Hematopoietic multipotent progenitor cell treated with erythropoietin and hydrocortisone succinate and interleukin-3 and kit ligand, for 15 days (in vitro differentiated cells): Measurements from ENCODE around the gene NCKAP5.

Source experiments
- DNase-seq: peaks from one replicate; pipeline ENCODE4 v3.0.0-alpha.2; 2015; ENCODE audit warnings: low spot score

The NCKAP5 gene

DNA sequence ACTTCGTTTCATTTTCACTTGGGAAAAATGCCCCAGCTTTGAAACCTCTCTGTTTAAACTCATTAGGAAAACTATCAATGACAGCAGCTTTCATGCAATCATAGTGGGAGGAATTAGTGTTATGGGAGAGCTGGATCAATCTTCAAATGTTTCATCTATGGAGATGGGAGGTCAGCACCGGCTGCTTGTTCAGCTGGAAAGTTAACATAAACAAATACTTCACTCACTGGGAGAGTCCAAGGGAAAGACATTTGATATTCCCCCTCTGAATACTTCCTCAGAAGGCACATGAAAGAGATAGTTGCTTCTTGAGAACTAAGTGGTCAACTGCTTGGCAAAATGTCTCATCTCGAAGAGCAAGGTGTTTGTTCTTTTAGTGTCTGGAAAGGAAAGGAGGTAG, 905.5 kb downstream of the NCKAP5 start:
- no peak for DNase-seq

DNA sequence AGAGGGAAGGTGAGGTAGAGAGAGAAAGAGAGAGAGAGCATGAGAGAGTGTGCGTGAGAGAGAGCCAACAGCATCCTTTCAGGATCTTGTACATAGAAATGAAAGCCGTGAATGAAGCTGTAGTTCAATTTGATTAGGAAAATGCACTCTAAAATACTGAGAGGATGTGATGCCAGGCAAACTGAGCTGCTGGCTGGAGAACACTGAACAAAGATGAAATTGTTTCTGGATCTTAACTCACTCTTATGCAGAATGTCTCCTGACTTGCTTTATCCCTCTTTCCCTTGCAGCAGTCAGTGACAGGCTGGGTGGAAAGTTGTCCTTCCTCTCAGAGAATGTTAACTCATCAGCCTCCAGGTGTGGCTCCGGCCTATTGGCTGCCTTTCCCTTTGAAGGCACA, 908.9 kb downstream of the NCKAP5 start:
- no peak for DNase-seq

DNA sequence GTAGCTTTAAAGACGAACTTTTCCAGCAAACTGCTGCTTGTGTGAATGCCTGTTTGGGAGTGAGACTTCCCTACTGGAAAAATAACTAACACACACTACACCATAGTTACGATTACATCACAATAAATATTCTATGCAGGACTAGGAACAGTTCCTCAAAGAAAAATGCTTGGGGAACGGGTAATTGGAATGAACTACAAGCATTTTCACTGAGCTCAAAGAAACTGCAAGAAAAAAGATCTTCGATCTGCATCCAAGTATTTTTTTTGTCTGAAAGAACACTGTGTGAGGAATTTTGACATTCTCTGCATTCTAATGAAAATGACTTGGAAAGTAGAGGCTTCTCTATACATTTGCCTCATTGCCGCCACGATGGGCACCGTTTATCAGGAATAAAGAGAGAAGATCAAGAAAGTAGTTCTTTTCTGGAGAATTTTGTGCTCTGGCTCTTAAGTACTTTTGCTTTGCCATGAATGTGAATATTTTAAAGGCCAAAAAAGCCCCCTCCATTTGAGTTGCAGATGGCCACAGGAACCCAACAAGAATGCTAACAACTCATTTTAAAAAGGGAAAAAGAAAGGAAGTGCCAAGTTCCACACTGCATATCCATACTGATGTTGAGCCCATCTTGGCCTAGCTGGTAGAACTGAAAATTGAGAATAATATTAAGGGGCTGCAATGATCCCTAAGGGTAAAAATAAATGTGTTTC, 911.8 kb downstream of the NCKAP5 start:
- no peak for DNase-seq

DNA sequence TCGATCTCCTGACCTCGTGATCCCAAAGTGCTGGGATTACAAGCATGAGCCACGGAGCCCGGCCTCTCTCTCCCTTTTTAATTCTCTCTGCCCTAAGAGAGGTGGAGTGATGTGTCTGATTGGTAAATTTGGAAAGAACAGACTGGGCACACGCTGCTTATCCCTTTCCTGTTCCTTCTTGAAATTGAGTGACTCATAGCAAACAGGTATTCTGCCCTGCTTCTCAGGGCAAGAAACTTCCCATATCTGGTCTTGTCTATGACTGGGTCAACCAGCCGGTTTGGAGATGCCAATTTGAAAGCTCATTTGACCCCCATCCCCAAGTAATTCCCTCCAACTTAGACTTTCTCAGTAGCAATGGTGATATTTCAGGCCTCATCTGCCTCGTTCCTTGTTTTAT, 913.3 kb downstream of the NCKAP5 start:
- DNase-seq = no peak

DNA sequence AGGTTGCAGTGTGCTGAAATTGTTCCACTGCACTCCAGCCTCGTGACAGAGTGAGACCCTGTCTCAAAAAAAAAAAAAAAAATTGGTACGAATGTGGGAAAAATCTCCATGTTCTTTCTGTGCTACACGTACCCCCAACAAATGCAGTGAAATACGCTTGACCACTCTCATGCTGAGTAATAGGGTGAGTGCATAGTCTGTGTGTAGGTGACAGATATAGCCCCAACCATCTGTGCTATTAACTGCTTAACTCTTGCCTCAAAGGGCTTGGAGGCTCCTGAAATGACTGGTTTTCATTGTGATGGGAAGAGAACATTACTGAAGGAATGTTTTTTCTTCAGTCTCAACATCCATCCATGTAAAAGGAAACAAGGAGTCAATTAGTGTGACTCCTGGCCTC, 913.9 kb downstream of the NCKAP5 start:
- no peak for DNase-seq

DNA sequence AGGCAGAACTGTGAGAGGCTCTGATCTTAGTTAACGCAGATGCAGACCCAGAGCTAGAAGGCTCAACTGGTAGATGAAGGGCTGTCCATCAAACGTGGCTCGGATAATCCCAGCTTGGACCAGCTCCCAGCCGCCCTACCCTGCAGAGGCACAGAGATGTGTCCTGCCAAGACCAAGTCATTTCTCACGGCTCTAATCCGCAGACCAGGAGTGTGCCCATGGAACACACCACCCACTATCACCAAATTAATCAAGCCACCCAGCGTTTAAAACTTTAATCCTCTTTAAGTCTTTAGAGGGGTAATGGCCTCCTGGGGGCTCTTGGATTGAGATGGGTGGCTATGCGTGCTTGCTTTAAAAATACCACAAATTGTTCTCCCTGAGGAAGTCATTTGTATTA, 915.8 kb downstream of the NCKAP5 start:
- DNase-seq = no peak

DNA sequence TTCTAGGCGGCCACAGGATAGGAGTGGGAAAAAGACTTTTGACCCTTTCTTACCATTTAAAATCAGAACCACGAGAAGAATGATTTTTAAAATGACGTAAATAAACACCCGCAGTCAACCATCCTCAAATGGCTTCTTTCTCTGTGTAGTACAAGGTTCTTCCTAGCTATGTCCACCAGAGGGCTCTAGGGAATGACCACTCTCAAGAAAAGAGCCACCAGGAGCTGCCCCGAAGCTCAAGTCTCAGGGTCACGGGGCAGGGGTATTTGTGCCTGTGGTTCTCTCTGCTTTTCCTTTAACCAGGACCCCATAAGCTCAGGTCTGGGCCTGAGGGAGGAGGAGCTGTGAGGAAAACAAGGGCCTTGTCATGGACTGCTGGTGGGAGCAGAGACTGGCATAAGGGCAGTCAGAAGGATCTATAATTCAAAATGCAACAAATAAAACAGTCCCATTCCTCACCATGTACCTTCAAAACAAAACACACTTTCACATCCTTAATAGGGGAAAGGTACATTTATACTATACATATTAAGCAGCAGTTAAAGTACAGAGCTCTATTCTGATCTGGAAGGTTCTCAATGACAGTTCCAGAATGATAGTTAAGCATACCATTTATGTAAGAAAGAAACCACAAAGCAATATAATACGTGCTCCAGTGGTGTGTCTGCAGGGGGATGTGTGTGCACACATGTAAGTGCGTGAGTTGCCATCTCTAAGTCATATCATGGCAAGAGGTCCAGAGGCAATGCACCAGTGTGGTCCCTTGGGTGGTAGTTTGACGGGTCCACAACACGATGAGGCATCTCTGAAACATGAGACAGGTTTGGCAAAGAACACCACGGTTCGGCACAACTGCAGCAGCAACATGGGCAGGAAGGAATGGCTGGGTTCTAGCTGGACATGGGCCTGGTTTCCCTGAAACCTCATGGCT, 916.9 kb downstream of the NCKAP5 start:
- no peak for DNase-seq

DNA sequence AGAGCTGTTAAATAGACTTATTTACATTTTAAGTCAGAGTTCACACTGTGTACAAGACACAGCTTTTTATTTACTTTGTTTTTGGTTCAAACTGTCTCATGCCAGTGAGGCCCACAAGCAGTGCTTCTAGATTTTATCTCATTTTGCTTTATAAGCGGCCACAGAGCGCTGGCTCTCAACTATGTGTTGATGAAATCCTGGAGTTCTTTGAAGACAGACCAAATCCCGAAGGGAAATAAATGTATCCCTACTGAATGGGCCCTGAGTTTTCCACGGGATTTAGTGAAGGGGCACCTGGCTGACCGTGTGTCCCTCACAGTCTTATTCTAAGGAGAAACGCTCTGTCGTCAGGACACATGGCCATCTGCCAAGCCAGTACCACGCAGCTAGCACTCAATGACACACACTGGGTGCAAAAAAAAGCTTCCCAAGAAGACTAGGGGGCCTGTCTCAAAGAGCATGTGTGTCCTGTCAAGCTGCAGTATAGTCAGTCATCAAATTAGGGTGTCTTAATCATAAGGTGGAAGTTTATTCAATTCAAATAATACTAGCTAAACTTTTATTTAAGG, 921.6 kb downstream of the NCKAP5 start:
- no peak for DNase-seq

DNA sequence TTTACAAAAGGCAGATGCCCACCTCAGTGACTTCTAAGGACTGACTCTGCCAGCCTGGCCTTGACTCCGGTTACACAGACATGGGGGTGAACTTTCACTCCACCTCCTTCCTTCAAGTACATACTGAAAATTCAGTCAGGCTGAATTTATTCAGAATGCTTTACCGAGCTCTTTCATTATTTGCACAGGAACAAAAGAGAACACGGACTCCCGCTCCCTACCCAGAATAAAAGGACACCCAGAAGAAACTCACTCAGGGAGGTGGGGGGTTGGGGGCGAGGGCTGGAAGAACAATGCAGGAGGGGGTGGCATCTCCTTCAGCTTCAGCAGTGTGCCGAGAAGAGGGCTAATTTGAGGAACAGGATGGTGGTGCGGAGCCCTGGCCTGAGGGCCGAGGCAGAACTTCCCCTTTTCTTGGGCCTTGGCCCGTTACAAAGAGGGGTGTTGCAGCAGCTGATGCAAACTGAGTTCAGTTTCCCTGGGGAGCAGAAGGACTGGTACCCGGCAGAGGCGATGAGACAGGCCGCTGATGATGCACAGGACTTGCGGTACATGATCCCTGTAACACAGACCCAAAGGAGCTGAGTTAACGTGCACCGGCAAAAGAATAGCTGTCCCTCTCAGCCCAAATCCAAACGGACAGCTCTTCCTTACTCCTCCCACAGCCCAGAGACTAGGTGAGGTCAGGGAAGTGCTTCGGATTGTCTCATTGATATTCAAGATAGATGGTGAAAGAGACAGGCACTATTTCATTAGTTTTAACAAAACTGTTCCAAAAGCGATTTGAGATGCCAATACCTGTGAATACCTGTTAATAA, 922.3 kb downstream of the NCKAP5 start:
- DNase-seq = no peak

DNA sequence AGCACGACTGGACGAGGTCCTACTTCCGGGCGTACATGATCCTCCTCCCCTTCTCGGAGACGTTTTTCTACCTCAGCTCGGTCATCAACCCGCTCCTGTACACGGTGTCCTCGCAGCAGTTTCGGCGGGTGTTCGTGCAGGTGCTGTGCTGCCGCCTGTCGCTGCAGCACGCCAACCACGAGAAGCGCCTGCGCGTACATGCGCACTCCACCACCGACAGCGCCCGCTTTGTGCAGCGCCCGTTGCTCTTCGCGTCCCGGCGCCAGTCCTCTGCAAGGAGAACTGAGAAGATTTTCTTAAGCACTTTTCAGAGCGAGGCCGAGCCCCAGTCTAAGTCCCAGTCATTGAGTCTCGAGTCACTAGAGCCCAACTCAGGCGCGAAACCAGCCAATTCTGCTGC, 923.1 kb downstream of the NCKAP5 start:
- DNase-seq = no peak

DNA sequence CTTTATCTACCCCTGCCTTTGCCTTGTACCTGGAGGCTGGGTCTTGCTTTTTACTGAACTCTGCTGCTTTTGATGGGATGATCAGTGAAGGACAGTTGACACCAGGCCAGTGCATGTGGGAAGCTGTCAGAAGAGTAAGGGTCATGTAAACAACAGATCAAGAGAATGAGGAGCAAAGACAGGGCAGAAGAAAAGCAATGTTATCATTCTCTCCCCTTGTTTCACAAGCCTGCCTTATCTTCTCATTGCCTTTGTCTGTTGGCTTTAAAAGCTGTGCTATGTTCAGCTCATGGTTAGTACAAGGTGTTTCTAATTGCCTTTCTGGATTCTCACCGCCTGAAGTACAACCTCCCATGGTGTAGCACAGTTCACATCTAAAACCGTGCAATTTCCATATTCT, 925.8 kb downstream of the NCKAP5 start:
- DNase-seq = no peak

DNA sequence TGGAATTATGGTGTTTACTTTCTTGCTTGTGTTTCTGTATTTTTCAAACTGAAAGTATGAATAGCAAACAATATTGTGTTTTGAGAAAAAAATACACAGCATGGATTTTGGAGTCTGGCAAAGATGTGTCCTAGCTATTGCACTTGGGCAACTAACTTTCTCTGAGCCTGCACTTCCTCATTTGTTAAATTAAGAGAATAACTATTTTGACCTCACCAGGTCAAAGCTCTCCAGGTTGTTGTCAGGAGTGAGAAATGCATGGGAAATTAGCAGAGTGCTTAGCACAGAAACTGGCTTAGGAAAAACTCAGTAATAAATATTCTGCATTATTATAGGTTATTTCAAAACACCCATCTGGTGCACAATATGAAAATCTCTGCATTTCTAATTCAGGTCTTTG, 926.4 kb downstream of the NCKAP5 start:
- no peak for DNase-seq

DNA sequence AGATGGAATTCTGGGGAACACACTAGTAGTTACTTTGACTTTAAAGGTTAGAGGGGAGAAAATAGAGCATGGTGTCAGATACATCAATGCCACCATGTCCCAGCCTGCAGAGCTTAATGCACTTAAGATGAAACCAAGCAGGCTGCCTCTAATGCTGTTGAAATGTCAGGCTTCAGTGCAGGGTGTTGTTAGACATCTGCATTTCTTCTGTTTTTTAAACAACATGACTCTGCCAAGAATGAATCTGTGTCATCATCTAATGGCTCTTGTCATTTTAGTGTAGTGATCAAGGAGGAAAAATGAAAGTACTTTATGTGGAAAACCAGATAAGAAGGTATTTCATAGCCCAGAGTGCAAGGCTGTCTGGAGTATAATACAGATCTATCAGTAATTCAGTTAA, 928.1 kb downstream of the NCKAP5 start:
- no peak for DNase-seq

DNA sequence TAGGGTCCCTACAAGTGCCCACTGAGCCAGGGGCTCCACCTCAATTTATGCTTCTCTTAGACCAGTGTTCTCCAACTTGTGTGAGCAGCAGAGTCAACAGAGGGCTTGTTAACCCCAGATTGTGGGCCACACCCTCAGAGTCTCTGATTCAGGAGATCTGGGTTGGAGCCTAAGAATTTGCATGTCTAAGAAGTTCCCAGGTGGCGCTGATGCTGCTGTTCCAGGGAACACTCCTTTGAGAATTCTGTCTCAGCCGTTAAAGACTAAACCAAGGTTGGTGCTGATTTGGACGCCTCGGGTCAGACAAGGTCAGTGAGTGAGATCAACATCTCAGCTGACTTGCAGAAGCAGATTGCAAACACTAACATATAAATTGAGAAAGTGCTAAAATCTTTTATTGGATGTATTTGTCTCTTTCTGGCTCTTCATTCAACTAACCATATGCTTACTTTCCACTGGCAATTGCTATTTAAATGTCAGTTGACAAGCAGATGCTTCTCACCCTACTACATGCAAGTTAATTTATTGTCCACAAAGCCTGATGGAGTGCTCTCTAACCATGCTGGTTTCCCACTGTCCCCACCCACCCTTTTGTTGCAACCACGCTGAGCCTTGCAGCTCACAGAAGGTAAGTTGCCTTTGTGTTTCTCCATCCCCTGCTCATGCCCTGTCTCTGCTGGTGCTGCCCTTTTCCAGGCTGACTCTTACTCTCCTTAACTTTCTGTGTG, 929.8 kb downstream of the NCKAP5 start:
- DNase-seq = no peak

DNA sequence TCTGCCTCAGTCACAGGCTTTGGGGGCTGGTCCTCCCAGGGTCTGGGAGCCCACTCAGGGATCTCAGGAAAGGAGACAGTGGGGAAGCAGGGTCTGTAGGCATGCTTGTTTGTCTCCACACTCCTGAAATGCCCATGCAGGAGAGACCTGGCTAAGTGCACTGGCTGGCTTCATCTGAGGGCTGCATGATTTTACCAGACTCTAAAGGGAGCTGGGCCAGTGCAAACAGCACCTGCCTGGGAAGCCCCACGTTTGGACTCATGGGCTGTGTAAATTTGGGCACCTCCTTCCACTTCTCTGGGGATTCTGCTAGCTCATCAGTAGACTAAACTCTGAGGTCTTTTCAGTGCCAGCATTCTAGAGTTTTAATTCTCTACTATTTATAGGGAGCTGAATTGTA, 931.9 kb downstream of the NCKAP5 start:
- no peak for DNase-seq

DNA sequence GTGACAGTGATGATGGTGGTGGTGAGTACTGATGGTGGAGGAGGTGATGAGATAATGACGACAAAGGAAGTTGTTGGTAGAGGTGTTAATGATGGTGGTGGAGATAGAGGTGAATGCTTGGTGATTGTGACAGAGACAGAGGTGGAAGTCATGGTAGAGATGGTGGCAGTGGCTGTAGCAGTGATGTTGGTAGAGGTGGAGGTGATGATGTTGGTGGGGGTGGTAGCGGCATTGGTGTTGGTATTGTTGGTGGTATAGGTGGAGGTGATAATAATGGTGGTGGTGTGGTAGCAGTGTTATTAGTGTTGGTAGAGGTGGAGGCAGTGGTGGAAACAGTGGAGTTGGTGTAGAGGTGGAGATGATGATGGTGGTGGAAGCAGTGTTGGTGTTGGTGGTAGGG, 934.6 kb downstream of the NCKAP5 start:
- no peak for DNase-seq

DNA sequence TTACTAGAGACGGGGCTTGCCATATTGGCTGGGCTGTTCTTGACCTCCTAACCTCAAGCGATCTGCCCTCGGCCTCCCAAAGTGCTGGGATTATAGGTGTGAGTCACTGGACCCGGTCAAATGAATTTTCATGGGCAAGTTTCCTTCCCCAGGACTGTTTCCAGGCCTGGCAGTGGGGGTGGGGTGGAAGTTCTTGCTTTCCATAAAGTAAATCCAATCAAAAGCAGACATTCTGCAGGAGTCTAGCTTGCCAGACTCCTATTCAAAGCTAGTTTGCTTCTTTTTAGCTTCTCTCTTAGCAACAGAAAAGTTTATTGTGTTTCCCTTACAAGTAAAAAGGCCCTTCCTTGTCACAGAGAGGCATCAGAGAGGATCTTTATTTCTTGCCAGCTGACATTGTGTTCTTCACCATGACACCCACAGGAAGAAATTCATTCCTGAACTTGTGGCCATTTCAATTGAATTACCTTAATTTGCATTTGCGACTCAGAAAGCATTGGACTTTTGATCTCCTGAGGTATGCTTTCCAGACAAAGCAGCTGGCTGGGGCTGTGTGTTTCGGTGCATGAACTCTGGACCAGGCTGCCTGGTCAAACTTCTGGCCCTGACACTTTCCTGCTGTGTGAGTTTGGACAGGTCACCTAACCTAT, 936.1 kb downstream of the NCKAP5 start:
- no peak for DNase-seq

DNA sequence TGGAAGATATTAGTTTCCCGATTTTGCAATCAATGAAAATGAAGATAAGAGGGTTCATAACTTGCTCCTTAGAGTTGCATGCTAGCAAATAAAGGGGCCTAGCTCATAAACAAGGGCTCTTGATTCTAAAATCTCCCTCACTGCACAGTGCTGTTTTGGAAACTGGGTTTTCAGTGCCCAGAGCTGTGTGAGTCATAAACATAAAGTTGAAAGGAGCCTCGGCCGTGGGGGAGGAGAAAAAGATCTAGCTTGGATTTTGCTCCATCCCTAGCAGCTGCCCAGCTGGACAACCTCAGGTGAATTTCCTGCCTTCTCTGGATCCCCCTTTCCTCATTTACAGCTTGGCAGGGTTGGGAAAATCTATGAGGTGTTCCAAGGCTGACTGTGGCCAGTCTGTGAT, 940.7 kb downstream of the NCKAP5 start:
- DNase-seq = no peak

DNA sequence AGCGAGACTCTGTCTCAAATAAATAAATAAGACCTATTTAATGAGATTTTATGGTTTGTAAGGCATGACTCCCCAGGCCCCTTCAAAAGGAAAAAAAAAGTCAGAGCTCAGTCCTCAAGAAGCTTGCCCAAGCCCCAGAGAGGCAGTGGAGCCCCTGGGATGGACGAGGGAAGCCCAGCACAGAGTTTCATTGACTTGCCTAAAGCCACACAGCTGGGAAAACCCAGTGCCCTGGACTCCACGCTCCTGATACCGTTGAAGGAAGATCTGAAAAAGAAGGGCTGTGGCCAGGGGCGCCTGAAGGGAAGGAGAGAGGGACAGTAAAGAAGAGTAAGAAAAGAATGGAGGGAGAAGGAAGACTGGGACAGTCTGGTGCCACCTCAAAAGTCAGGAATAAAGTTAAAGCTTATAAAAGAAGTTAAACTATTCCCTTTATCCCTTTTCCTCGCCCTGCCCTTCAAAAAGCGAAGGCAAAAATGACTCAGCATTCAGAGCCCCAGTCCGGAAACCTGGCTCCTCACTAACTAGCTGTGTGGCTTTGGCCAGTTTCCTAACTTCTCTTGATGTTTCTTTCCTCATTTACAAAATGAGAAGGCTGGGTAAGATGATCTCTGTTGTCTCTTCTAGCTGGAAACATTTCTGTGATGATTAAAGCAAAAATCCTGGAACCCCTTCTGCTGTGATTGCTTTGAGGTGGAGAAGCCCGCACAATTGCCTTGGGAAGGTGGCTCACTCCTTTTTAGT, 945.0 kb downstream of the NCKAP5 start:
- DNase-seq = no peak
